Heart left ventricle (tissue), 13 donors: Measurements from ENCODE around the gene CNKSR3.

Experiments
- POLR2A ChIP-seq, 2 donors: fragments of 450-650 bp; IDR thresholded peaks; one replicate each; pipeline ENCODE4 v1.6.1; 2017; ENCODE audit warnings: antibody characterized with exemption in 2 of 2, mild to moderate bottlenecking in 2 of 2, moderate library complexity in 2 of 2
- TF ChIP-seq, protein P1 (sequence below), 12 donors: fragments of 200-600 bp; sonication (generic) in 4 of 12; IDR thresholded peaks; one replicate each; pipeline versions ENCODE4 v1.5.0 to v1.8.0; 2018 to 2022; ENCODE audit warnings: antibody characterized with exemption in 12 of 12, mild to moderate bottlenecking in 5 of 12
- donor health status: ischemic (EF 13 %, LVEDD 7.1; RV severe dilation, severe dysfunction).
- donor health status: DM: no; HTN: yes; CAD: no.
- donor health status: DM: no; HTN: no; CAD: no.
- donor health status: ischemic (EF 25% LVEDD 6.9; RV normal size, moderate dysfunction).
- donor health status: ischemic (EF 25% LVEDD 5.7; RV mildly dilated, moderate dysfunction).
- donor health status: ischemic (EF 35%, LVEDD 5.7; RV mildly dilated, moderate dysfunction).
- donor health status: nonischemic (EF 11% LVEDD 7.7; RV severe dilation, severe dysfunction).
- donor health status: DM: yes; HTN: yes; CAD: no.
- donor health status: PGD.
- donor health status: ischemic (EF 29% LVEDD 5.4; RV normal size, mild dysfunction).
- donor health status: nonischemic (EF 23%, LVEDD 6.1; RV moderate dilation, normal function).

DNA sequence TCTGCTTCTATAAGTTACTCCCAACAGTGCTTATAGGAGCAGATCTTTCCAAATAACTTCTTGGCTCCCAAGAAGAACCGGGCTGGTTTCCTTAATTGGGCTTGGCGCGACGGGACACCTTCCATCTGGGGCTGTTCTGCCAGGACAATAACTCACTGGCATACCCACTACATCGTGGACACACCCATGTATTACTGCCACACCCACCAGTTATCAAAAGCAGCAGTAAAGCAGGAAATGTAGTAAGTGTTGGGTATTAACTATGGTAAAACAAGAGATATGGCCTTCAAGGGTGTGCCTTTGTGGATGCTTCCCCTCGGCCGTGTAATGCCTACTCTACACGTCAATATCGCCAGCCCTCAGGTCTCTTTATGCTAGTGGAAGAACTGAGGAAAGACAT lies 24.7 kb downstream of the CNKSR3 start:
- TF ChIP-seq, protein P1, sequence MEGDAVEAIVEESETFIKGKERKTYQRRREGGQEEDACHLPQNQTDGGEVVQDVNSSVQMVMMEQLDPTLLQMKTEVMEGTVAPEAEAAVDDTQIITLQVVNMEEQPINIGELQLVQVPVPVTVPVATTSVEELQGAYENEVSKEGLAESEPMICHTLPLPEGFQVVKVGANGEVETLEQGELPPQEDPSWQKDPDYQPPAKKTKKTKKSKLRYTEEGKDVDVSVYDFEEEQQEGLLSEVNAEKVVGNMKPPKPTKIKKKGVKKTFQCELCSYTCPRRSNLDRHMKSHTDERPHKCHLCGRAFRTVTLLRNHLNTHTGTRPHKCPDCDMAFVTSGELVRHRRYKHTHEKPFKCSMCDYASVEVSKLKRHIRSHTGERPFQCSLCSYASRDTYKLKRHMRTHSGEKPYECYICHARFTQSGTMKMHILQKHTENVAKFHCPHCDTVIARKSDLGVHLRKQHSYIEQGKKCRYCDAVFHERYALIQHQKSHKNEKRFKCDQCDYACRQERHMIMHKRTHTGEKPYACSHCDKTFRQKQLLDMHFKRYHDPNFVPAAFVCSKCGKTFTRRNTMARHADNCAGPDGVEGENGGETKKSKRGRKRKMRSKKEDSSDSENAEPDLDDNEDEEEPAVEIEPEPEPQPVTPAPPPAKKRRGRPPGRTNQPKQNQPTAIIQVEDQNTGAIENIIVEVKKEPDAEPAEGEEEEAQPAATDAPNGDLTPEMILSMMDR (IDR thresholded peaks at IDR 0.05), result no peak
- TF ChIP-seq POLR2A (IDR thresholded peaks at IDR 0.05), result no peak
